ENCODE data around the gene KLK8.
"Not testable (repeated sequence)": the region's sequence is repeated elsewhere in the genome, so short reads cannot be mapped to it uniquely, and the experiment has no call there.

The KLK8 gene

GRCh38 chr19:50982186-50982585 is 19.2 kb downstream of the KLK8 start:
- no peak for DNase-seq (ENCODE audit: low spot score)

- no peak for DNase-seq (ENCODE audit: low spot score)
Measured at GRCh38 chr19:50981587-50982146, 19.7 kb downstream of the KLK8 start.

GRCh38 chr19:50980208-50980607 is 21.2 kb downstream of the KLK8 start:
- no peak for DNase-seq (ENCODE audit: low spot score)

- DNase-seq (ENCODE audit: low spot score): no peak
Measured at GRCh38 chr19:50979758-50980157, 21.6 kb downstream of the KLK8 start.

GRCh38 chr19:50978772-50979390 is 22.5 kb downstream of the KLK8 start:
- no peak for DNase-seq (ENCODE audit: low spot score)

GRCh38 chr19:50977626-50978025 is 23.8 kb downstream of the KLK8 start:
- DNase-seq (ENCODE audit: low spot score): no peak

GRCh38 chr19:50975766-50976165 is 25.6 kb downstream of the KLK8 start:
- no peak for DNase-seq (ENCODE audit: low spot score)

- DNase-seq (ENCODE audit: low spot score): no peak
Measured at GRCh38 chr19:50974702-50975556, 26.5 kb downstream of the KLK8 start.

GRCh38 chr19:50972795-50973376 is 28.5 kb downstream of the KLK8 start:
- no peak for DNase-seq (ENCODE audit: low spot score)

- DNase-seq (ENCODE audit: low spot score): not testable (repeated sequence)
Measured at GRCh38 chr19:50969810-50970209, 31.6 kb downstream of the KLK8 start.

- DNase-seq (ENCODE audit: low spot score): no peak
Measured at GRCh38 chr19:50969413-50969760, 32.0 kb downstream of the KLK8 start, which contains the start of gene KLK6. Gene KLK6, minus strand, starts transcription at chr19:50969591. Its CDS starts 1,487 bp downstream, at chr19:50968104.

- DNase-seq (ENCODE audit: low spot score): no peak
Measured at GRCh38 chr19:50968716-50969412, 32.5 kb downstream of the KLK8 start.

- DNase-seq (ENCODE audit: low spot score): no peak
Measured at GRCh38 chr19:50967929-50968715, 33.3 kb downstream of the KLK8 start.

- no peak for DNase-seq (ENCODE audit: low spot score)
Measured at GRCh38 chr19:50964266-50964665, 37.1 kb downstream of the KLK8 start.

GRCh38 chr19:50963381-50963780 is 38.0 kb downstream of the KLK8 start:
- no peak for DNase-seq (ENCODE audit: low spot score)

GRCh38 chr19:50962245-50962644 is 39.2 kb downstream of the KLK8 start:
- no peak for DNase-seq (ENCODE audit: low spot score)

- DNase-seq (ENCODE audit: low spot score): no peak
Measured at GRCh38 chr19:50959731-50960500, 41.5 kb downstream of the KLK8 start.

- no peak for DNase-seq (ENCODE audit: low spot score)
Measured at GRCh38 chr19:50957587-50957986, 43.8 kb downstream of the KLK8 start.

- no peak for DNase-seq (ENCODE audit: low spot score)
Measured at GRCh38 chr19:50952910-50953309, 48.5 kb downstream of the KLK8 start, which contains the start of gene KLK5. Gene KLK5, minus strand, starts transcription at chr19:50953038. Its CDS starts 381 bp downstream, at chr19:50952657.

GRCh38 chr19:50949861-50950260 is 51.5 kb downstream of the KLK8 start:
- no peak for DNase-seq (ENCODE audit: low spot score)

- no peak for DNase-seq (ENCODE audit: low spot score)
Measured at GRCh38 chr19:50947123-50947522, 54.3 kb downstream of the KLK8 start.
